ENCODE measurements around the gene ZNF850. TPM values are rescaled to one million over a fixed set of nuclear protein-coding genes. Genes with fewer than 3 reads are reported as not detected.
A peak's percentile ranks its signal among the peaks of the same experiment; 100 is the strongest.

The ZNF850 gene
- total RNA-seq, 5 donors from 2014 or later (not counting 1 experiment from before 2014, with no cell fraction given) = 1.5 to 5.7 (median 4.7) TPM

DNA sequence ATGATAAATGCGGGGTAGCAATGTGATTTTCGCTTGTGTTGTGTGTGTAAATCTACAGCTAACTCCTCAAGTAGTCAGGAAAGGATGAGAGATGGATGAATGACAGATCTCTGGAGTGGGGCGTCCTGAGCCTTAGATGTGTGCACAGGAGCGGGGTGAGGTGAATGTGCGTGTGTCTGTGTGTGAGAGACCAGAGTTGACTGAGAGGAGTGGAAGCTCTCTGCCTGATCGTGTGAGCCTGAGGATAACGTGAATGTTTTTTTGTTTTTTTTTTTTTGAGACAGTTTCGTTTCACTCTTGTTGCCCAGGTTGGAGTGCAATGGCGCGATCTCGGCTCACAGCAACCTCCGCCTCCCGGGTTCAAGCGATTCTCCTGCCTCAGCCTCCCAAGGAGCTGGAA is 106.8 kb downstream of the ZNF850 start:
- H3K27me3 ChIP-seq (replicated peaks in 1 of 2; ENCODE audit: control insufficient read depth in 2 of 2, extremely low read depth in 1 of 2, insufficient read depth in 2 of 2, low read length in 1 of 2) = no peaks in the 10 kb centered on the region
- DNase-seq (no peak), ATAC-seq (replicated peaks in 1 of 4) (no peak)
- peaks cover 67% of the 10 kb centered on the region for H3K36me3 Mint-ChIP-seq
- peak overlapping the region; percentile 97 to 100 (median 98) for H3K4me3 Mint-ChIP-seq
- peaks cover 2% of the 10 kb centered on the region for H3K9me3 ChIP-seq
- no peaks in the 10 kb centered on the region for H3K27me3 Mint-ChIP-seq
- peak overlapping the region; percentile 67 to 98 for H3K4me3 ChIP-seq (ENCODE audit: control insufficient read depth in 1 of 2, extremely low read depth in 1 of 2, low read length in 1 of 2)
- H3K36me3 ChIP-seq (ENCODE audit: control insufficient read depth in 2 of 2, extremely low read depth in 1 of 2, insufficient read depth in 1 of 2, low read length in 1 of 2) = peaks cover 2 to 22% of the 10 kb centered on the region in 2 donors
- ChIA-PET POLR2A (interaction anchor here in 1 of 2 donors (0.6 kb wide), 1 partner anchor 288 kb away, joined by 4 read pairs; no protein-coding TSS in a partner anchor), CTCF (interaction anchor here in 1 of 2 donors (0.6 kb wide), 1 partner anchor 11 kb away, joined by 5 read pairs; no protein-coding TSS in a partner anchor)
- H3K4me1 Mint-ChIP-seq = peaks cover 36 to 46% (median 37%) of the 10 kb centered on the region in 3 donors
- peak overlapping the region; percentile 27 to 97 for H3K27ac Mint-ChIP-seq
- 89% methylated on average over 4 of the region's 14 CpGs for WGBS (ENCODE audit: insufficient coverage)
- peaks cover 4 to 27% of the 10 kb centered on the region in 2 experiments for H3K4me1 ChIP-seq (ENCODE audit: control insufficient read depth in 1 of 2, extremely low read depth in 1 of 2, insufficient read depth in 2 of 2, low read length in 2 of 2)
- no peak overlapping the region for H3K27ac ChIP-seq (ENCODE audit: low read length)
- peaks cover 19 to 49% (median 33%) of the 10 kb centered on the region in 3 donors for H3K9me3 Mint-ChIP-seq

Other genes starting within 250 kb of the ZNF850 start
- 10 to 100 TPM in 3 of 5 donors, 1 to 10 TPM in 2; 8.4 to 14.2 (median 10.3) TPM for gene ZNF260, start 244.5 kb downstream of the ZNF850 start, total RNA-seq
- gene ZNF529, start 199.5 kb downstream of the ZNF850 start, total RNA-seq = 10 to 100 TPM; 25.6 to 34.2 (median 30.8) TPM
- 10 to 100 TPM; 10.4 to 21.8 (median 18.6) TPM for gene ZNF382, start 167.5 kb downstream of the ZNF850 start, total RNA-seq
- gene ZNF461, start 106.0 kb downstream of the ZNF850 start, total RNA-seq = 10 to 100 TPM in 4 of 5 donors, 1 to 10 TPM in 1; 9.7 to 15.7 (median 12.9) TPM
- gene ZNF567, start 85.2 kb downstream of the ZNF850 start, total RNA-seq = 10 to 100 TPM in 4 of 5 donors, 1 to 10 TPM in 1; 8.7 to 19.1 (median 12.6) TPM
- gene ZNF790, start 65.6 kb upstream of the ZNF850 start, total RNA-seq = 10 to 100 TPM in 3 of 5 donors, 1 to 10 TPM in 2; 4.7 to 12.9 (median 11.7) TPM
- gene ZNF345, start 78.1 kb upstream of the ZNF850 start, total RNA-seq = 10 to 100 TPM in 4 of 5 donors, 1 to 10 TPM in 1; 8.3 to 16.4 (median 11.7) TPM
- gene ZNF829, start 143.5 kb upstream of the ZNF850 start, total RNA-seq = 1 to 10 TPM; 4.4 to 7.8 (median 6.7) TPM
- gene ZNF568, start 143.5 kb upstream of the ZNF850 start, total RNA-seq = 10 to 100 TPM in 3 of 5 donors, 1 to 10 TPM in 2; 7.8 to 24.5 (median 19.3) TPM

Data from T-cell (primary cell).